COLO829 (cell line): ENCODE results near the gene BRF1.

Experiments used
- DNase-seq: peaks from one replicate; pipeline ENCODE4 v3.0.0; 2012; ENCODE audit warnings: low spot score

Gene BRF1

DNA sequence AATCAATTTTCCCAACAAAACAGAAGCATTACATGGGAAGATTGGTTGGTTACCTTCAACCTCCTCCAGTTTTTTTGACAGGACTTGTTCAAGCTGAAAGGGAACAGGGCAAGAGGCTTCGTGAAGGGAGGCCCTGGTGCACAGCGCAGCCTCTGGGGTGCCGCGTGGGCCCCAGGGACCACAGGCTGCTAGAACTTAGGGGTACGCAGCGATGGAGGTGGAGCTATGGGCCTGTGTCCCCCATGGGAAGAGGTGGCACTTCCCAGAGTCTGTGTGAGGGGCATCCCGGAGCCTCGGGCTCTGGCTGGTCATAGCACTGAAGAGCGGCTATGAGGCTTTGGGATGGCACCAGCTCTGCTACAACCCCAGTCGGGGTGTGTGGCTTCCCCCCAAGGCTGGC, 74.6 kb downstream of the BRF1 start:
- DNase-seq, result no peak

DNA sequence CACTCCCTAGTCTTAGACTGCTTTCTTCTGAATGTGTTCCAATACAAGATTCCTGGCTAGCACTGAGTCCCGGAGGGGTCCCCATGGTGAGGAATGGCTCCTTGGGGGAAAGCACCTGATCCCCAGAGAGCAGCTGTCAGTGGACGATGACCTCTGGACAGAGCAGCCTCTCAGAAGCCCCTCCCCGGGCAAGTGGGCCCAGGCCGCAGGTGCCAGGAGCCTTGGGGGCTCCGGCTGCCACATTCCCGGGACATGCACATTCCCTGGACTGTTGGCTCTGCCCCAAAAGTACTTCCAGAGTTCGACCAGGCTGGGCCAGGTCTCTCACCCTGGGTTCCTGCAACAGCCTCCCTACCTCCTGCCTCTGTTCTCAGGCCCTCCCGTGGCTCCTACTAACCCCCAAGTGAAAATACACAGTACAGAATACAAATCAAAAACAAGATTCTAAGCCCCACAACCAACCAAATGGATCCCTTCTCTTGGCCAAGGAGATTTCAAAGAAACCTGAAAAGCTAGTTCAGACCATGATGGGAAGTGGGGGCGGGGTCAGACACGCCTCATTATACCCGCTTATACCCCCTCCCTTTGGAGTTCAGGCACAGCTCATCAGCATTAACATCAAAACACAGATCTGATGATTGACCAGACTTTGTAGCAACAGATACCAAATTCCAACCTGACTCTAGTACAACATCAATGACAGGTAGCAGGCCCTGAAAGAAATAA, 75.8 kb downstream of the BRF1 start:
- no peak for DNase-seq

DNA sequence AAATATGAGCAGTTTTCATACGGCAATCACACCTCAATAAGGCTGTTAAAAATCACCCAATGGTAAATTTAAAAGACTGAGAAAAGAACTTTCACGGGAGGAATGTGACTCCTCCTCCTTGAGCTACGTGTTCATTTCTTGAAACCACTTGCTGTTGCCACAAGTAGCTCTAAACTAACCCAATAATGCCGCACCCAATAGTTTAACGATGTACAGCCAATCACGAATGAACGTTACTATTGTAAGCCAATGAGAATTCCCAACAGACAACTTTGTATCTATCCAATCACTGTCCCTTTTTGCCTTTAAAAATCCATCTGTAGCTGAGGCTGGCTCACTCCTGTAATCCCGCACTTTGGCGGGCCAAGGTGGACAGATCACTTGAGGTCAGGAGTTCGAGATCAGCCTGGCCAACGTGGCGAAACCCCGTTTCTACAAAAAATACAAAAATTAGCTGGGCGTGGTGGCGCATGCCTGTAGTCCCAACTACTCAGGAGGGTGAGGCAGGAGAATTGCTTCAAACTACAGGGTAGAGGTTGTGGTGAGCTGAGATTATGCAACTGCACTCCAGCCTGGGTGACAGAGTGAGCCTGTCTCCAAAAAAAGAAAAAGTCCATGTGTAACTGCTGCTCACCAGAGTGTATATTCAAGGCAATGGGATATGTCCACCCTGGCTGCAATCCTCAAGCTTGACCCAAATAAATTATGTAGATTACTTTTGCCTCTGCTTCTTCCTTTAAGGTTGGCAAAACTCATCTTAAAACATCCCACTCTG, 76.8 kb downstream of the BRF1 start:
- no peak for DNase-seq

DNA sequence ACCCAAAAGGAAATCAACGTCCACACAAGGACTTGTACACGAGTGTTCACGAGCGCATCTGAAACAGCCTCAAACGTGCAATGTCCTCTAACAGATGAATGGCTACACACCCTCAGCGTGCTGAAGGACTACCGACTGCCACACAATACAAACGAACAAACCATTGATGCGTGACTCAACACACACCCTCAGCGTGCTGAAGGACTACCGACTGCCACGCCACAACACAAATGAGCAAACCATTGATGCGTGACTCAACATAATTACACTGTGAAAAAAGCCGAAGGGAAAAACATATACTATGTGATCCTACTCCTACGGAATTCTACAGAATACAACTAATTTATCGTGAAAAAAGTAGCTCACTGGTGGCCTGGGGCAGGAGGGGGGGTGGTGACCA, 77.5 kb downstream of the BRF1 start:
- DNase-seq, result no peak

DNA sequence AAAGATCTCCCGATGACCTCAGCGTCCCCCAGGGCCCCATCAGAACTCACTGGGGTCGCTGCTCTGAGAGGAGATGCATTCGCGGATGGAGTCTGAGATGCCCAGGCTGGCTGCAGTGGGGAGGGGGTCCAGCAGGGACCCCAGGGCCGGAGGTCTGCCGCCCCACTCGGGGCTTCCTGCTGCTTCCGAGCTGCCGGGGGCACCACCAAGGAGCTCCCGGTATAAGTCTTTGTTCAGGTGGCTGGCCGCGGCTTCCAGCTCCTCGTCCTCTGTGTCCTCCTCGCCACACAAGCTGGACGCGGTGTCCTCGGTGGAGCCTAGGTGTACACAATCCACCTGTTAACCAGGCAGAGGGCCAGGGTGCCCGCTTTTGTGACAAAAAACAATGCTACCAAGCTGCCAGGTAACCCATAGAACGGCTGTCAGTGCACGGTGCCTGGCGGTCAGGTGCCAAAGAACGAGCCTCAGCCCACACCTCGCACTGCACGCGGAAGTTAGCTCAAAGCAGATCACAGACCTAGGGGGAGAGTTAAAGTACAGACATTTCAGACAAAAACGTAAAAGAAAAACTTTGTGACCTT, 79.1 kb downstream of the BRF1 start:
- no peak for DNase-seq

DNA sequence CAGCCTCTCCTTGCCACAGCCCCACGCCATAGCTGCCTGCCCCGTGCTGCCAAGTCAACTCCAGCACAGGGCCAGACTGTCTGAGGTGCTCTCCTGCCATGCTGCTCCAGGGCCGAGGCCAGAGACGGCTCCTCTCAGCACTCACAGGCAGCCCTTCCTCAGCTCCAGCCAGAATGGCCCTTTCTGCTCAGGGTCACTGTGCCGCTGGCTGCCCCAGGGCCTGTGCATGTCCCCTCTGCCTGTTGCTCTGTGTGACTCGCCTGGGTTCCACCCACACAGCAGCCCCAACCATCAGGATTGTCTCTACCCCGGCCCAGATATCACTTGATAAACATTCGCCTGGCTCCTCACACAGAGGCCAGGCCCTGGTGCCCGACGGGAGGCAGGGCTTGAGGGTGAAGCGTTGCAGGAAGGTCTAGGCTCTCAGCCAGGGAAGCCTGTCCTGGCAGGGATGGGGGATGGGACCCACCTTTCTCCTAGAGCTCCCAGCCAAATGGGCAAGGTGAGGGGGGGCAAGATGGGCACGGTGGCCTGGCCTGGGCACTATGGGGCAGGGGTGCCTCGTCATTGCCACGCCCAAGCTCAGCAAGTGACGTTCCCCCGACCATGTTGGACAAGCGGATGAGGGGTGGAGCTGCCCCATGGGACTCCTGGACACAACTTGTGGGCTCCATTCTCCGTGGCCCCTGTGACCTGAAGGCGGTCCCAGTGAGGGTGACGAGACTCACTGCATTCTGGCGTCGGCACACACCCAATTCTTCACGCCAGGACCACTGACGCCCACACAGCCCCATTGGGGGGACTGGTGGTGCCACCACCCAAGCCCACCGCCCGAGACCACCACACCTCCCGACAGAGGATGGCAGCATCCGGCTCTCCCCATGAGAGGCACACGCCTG, 79.9 kb downstream of the BRF1 start:
- no peak for DNase-seq

DNA sequence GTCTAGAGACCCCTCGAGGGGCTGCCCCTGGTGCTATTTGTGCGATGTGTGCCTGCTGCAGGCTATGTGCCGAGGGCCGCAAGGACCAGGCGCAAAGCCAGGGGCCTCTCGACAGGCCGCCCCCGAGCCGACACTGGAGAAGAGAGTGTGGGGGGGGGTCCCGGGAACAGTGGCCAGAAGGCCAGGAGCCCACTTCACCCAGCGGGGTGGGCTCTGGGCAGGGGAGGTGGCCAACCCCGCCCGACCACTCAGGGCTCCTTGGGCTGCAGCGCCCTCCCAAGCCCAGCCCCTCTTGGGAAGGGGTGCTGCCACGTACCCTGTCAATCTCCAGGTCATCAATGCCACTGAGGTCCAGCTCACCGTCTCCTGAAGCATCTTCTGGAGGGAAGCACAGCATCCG, 81.0 kb downstream of the BRF1 start:
- DNase-seq, result no peak

DNA sequence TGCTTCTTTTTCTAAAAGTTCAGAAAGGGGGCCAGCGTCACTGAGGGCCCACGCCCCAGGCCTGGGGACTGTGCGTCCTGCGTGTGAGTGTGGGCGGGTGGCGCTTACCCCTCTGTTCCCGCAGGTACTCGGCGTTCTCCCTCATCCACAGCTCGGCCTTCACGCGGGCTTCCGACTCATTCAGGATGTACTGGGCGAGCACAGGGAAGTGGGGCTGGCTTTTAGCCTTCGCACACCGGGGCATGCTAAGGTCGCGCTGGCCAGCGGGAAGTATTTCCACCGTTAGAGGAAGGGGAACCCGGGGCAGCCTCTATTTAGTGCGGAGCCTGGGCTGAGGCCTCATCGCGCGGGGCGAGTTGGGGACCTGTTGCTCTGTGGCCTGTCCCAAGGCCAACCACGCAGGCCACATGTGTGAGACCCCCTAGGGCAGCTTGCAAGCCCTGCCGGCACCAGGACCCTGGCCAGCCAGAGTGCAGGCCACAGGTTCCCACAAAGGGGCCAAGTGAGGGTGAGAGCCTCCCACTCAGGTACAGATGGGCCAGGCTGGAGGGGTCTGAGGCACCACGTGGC, 81.7 kb downstream of the BRF1 start:
- DNase-seq, result no peak

DNA sequence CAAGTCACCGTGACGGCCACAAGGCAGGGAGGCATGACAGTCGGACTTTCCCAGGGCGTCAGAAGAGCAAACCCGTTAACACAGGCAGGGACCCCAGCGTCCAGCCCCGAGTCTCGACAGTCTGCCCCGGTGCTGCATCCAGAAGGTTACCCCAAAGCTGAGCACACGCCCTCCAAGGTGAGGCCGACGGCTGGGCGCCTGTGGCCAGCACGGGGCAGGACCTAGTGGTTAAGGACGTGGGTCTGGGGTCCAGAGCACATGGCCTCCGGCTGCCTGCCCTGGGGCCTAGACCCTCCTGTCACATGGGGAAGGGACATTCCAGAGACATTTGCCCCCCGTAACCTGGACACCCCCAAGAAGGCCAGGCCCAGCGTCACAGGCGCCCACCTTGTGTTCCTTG, 82.2 kb downstream of the BRF1 start:
- DNase-seq, result no peak

DNA sequence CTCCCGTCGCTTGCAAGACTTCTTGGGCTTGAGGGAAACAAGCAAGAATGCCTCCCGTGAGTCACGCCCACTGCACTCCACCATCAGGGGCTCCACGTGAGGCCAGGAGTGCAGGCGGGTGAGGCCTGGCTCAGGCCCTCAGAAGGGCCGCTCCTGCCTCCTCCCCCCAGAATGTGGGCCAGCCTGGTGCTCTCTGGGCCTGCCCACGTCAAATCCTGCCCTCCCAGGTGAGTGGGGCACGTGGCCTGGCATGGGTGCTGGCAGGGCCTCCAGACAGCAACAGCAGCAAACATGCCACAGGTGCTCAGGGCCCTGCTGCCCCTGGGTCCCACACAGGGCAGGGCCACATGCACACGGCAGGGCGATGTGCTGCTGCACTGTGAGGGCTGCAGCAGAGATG, 83.0 kb downstream of the BRF1 start:
- DNase-seq, result no peak

DNA sequence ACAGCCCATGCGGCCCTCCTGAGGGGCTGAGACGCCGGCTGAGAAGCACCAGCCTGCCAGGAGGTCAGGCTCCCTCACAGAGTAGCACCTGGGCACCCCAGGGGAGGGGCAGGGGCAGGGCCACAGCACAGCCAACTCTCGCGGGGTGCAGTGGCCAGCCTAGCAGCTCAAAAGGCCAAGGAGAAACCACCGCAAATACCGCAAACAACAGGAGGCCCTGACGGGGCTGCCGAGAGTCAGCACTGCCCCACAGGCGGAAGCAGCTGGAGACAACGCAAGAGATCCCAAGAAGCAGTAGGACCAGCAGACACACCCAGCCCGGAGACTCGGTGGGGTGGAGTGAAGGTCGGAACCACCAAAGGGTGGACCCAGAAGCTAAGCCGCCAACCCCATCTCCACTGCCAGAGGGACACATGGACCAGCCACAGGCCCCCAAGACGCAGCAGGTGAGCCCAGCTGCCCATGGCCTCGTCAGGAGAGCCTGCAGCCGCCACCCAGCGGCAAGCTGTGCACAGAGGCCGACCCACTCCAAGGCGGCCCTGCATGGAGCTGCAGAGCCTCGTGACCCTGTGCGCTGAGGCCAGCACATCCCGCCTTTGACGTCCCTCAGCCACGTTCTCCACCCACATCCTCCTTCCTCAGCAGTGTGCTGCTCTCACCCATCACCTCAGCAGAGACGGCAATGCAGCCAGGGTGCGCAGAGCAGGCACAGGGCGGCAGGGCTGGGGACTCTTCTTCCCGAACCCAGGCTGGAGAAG, 84.1 kb downstream of the BRF1 start:
- DNase-seq, result no peak

DNA sequence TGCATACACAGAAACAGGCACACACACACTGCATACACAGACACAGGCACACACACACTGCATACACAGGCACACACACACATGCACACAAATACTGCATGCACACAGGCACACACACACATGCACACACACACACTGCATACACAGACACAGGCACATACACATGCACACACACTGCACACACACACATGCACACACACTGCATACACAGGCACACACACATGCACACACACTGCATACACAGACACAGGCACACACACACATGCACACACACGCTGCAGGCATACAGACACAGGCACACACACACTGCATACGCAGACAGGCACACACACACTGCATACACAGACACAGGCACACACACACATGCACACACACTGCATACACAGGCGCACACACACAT, 85.2 kb downstream of the BRF1 start:
- no peak for DNase-seq

DNA sequence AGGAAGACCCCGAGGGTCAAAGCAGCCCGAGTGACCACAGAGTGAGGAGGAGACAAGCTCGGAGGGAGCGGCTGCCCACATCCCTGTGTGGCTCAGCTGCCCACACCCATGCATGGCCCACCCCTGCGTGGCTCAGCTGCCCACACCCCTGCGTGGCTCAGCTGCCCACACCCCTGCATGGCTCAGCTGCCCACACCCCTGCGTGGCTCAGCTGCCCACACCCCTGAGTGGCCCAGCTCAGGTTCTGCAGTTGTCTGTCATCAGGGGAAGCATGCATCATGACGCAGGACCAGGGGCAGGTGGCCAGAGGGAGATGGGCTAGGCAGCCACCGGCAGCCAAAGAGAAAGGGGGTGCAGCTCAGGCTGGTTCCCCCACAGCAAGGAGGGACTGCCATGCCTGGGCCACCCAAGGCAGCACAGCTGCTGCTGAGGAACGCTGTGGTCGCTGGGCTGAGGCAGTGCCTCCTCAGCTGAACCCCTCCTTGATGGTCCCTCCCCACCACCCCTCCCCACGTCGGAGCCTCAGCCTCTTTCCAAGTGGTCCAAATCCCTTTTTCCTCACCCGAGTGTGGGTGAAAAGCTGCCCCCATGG, 86.4 kb downstream of the BRF1 start:
- DNase-seq, result no peak

DNA sequence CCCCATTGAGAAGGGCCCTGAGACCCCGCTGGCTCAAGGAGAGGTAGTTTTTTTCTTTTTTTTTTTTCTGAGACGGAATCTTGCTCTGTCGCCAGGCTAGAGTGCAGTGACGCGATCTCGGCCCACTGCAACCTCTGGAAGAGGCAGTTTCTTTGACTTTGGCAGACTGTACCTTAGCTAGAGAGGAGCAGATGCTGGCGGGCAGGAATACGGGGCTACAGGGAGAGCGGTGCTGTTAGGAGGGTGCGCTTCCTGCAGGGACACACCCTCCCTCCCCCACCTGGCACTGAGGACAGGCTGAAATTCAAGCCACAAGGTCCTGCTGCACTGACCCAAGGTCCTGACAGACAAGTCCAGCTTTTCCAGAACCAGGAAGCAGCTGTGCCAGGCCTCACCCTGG, 87.4 kb downstream of the BRF1 start:
- DNase-seq, result no peak

DNA sequence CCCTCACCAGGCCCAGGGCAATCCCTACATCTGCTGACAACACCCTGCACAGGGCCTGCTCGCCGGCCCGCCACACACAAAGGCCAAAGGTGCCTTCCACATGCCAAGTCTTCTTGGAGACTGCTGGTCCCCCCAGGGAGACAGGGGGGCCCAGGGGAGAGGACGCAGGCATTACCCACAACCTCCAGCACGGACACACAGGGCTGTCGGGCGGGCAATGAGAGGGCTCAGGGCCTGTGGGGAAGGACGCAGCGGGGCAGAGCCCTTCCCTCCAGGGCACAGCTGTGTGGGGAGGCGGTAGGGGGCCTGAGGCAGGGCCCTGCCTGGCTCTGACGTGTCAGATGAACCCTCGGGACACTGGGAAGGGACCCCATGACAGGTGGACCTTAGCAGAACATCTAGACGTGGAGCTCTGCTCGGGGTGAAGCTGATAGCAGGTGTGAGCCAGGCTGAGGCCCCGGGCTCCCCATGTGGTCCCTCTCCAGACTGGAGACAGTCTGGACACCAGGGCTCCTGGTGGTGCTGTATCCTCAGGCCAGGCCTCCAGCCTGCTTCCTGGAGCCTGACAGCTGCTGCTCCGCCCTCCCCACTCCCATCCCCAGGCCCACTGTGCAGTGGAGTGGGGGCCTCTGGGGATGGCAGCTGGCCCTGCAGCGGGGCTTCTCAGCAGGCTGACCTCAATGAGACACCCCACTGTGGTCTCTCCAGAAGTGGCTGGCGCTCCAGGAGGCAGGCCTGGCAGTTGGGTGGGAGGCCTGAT, 88.1 kb downstream of the BRF1 start:
- DNase-seq, result no peak

DNA sequence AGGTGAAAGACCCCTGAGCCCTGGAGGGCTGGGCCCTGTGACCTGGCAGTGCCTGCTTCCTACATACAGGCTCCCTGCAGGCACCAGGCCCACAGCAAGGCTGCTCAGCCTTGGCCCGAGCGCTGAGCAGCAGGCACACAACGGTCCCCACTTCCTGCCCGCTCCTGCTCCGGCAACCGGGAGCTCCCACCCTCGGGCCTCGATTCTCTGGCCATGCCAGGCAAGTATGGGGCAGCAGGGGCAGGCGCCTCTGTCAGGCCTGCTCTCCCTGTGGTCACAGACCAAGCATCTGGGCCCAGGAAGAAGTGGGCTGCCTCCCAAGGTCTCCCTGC, 89.1 kb downstream of the BRF1 start:
- DNase-seq, result no peak

DNA sequence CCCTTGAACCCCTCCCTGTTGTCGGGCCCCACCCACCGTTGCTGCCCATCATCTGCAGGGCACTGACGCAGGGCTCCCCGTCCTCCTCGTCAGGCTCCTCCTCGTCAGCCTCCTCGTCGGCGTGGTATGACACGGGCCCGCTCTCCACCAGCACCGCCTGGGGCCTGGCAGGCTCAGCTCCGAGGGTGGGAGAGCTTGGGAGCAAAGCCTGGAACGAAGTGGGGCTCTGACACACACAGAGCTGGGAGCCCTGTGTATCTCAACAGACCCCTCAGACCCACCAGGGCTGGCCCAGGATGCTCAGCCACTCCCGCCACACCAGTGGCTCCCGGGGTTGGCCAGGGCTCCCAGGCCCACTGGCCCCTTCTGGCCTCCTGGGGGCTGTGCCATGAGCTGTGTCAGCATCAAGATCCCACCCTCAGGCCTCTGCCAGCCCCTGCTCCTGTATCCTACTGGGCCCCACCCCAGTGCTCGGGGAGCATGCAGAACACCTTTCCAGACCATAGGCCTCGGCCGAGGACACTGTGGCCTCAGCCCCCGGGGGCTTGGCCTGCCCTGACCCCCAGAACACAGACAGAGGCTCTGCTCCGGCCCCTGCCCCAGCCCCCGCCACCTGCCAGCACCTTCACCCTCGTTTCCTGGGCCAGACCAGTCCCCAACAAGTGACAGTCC, 89.6 kb downstream of the BRF1 start:
- no peak for DNase-seq

DNA sequence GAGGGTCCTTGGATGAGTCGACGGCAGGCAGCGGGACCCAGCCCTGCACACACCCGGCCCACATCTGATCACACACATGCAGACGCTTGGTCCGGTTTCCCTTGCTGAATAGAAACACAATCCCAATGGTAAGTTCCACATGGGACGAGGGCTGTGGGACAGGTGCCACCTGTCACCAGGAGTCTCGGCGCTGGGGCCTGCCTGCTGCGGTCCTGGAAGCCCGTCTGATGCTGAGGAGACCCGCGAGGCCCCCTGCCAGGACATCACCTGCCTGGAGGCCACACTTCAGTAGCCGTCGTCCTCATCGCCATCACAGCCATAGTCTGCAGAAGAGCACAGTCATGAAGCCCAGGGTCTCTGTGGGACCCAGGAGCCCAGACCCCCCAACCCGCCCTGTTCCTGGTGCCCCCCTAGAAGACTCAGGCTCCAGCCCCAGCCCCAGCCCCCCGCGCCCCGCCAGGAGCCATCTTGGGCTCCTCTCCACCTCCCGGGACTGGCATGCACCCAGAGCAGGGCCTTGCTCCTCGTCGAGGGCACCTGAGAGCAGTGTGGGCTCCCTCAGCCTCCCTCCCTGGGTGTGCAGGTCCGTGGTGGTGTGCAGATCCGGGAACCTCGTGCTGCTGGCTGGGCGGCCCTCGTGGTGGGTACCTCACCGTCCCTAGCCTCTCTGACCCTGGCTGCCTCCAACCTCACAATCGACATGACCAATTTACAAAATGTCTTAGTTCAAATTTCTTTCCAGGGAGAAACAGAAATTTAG, 90.4 kb downstream of the BRF1 start:
- DNase-seq, result no peak

DNA sequence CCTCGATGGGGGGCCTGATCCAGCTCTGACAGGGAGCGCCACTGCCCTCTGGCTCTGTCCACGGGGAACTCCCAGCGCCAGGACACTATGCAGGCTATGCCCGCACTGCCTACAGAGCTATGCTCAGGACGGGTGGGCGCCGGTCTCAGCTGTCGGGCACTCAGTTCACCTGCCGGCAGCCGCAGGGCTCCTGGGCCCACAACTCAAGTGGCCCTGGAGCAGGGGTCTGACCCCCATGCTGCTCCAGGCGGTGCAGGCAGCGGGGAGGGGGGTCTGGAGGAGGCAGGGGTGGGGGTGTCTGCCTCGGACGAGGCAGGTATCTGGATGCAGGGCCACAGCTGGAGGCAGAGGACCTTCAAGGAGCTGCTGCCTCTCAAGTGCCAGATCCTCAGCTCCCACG, 91.2 kb downstream of the BRF1 start:
- DNase-seq, result no peak
